K562 (cell line): Measurements from ENCODE around the gene PRPSAP1. TPM values are rescaled to one million over a fixed set of nuclear protein-coding genes. Genes with fewer than 3 reads are reported as not detected.

Experiments used
- BCLAF1 ChIP-seq, 2 experiments: fragments of 450-650 bp in 1 of 2; IDR thresholded peaks; 2 replicates each; pipeline ENCODE4 v1.6.1; 2011 to 2017; ENCODE audit warnings: low read depth in 2 of 2, antibody characterized with exemption in 1 of 2, borderline replicate concordance in 1 of 2, low read length in 1 of 2, mild to moderate bottlenecking in 1 of 2, mixed read lengths in 1 of 2; ENCODE audit not compliant: control insufficient read depth in 1 of 2
- E2F1 ChIP-seq: sonication (generic); formaldehyde crosslinking; IDR thresholded peaks from 2 replicates; pipeline ENCODE4 v1.8.1; 2023; ENCODE audit warnings: mild to moderate bottlenecking, missing genetic modification reagents, moderate library complexity
- ETV5 ChIP-seq: sonication (generic); formaldehyde crosslinking; IDR thresholded peaks from 2 replicates; pipeline ENCODE4 v1.4.0; 2020; ENCODE audit warnings: low read depth, mild to moderate bottlenecking, missing genetic modification reagents
- HBP1 ChIP-seq: fragments of 450-650 bp; formaldehyde crosslinking; IDR thresholded peaks from 2 replicates; pipeline ENCODE4 v1.4.0; 2022; ENCODE audit warnings: missing genetic modification characterization
- HDAC8 ChIP-seq: fragments of 450-650 bp; IDR thresholded peaks from 2 replicates; pipeline ENCODE4 v1.6.1; 2016; ENCODE audit warnings: mild to moderate bottlenecking, missing genetic modification characterization, moderate library complexity, missing compliant biosample characterization
- HINFP ChIP-seq: fragments of 450-650 bp; conservative IDR thresholded peaks from 2 replicates; pipeline ENCODE4 v1.6.1; 2016; ENCODE audit warnings: missing genetic modification characterization, low read depth, mild to moderate bottlenecking, control low read depth, missing compliant biosample characterization
- HOMEZ ChIP-seq: fragments of 250-450 bp; sonication (Bioruptor Pico); IDR thresholded peaks from 2 replicates; pipeline ENCODE4 v1.4.0; 2020; ENCODE audit warnings: mild to moderate bottlenecking, moderate library complexity
- JUND ChIP-seq, 2 experiments: IDR thresholded peaks; 2 replicates in 1 of 2; 3 replicates in 1 of 2; pipeline ENCODE4 v1.6.1; 2011; ENCODE audit warnings: borderline replicate concordance in 2 of 2, low read depth in 2 of 2, low read length in 2 of 2, improper control_type of control experiment in 1 of 2, missing biosample characterization in 1 of 2, missing genetic modification characterization in 1 of 2, missing genetic modification reagents in 1 of 2
- KAT8 ChIP-seq: fragments of 450-650 bp; IDR thresholded peaks from 2 replicates; pipeline ENCODE4 v1.6.1; 2016; ENCODE audit warnings: low read depth, mild to moderate bottlenecking
- KDM4B ChIP-seq, 2 experiments: fragments of 450-650 bp in 1 of 2; sonication (generic) in 1 of 2; IDR thresholded peaks; 2 replicates each; pipeline ENCODE4 v1.6.1; 2016 to 2017; ENCODE audit warnings: borderline replicate concordance in 2 of 2, antibody characterized with exemption in 1 of 2, low read depth in 1 of 2, mild to moderate bottlenecking in 1 of 2
- MBD2 ChIP-seq: sonication (generic); IDR thresholded peaks from 2 replicates; pipeline ENCODE4 v1.6.1; 2016; ENCODE audit warnings: low read depth, borderline replicate concordance
- PHF20 ChIP-seq: fragments of 450-650 bp; IDR thresholded peaks from 2 replicates; pipeline ENCODE4 v1.6.1; 2018; ENCODE audit not compliant: partially characterized antibody
- RBM22 ChIP-seq: fragments of 200-400 bp; formaldehyde crosslinking; IDR thresholded peaks from 2 replicates; pipeline ENCODE4 v1.6.1; 2018; ENCODE audit warnings: low read length, low read depth; ENCODE audit not compliant: poor library complexity, severe bottlenecking
- TEAD1 ChIP-seq, 2 experiments: fragments of 450-650 bp in 1 of 2; sonication (generic) in 1 of 2; formaldehyde crosslinking; IDR thresholded peaks; 2 replicates each; pipeline versions ENCODE4 v1.4.0 to v1.8.0; 2020 to 2022; ENCODE audit warnings: mild to moderate bottlenecking in 2 of 2, missing genetic modification reagents in 1 of 2
- ZNF140 ChIP-seq: fragments of 250-450 bp; sonication (Bioruptor Pico); IDR thresholded peaks from 2 replicates; pipeline ENCODE4 v1.8.0; 2021; ENCODE audit warnings: moderate library complexity, mild to moderate bottlenecking, inconsistent platforms
- ZNF764 ChIP-seq: fragments of 250-450 bp; sonication (Bioruptor Pico); IDR thresholded peaks from 2 replicates; pipeline ENCODE4 v1.4.0; 2020; ENCODE audit warnings: low read depth, mild to moderate bottlenecking, moderate library complexity
- polyA plus RNA-seq, 8 experiments: library from polyadenylated mRNA; depleted of rRNA in 4 of 8; stranded (reverse) in 5 of 8; unstranded in 3 of 8; fragments of >200 nt; fragmentation: Nextera tagmentation in 2 of 8; fragmentation: Illumina TruSeq in 1 of 8; extraction: Ambion mirVana in 2 of 8; extraction: Trizol in 1 of 8; gene quantifications; 2 replicates each; pipeline versions ENCODE4 v1.2.1 to v1.2.3, GENCODE V29; 2011 to 2014; ENCODE audit warnings: inconsistent platforms in 1 of 8, missing spikeins in 1 of 8
- total RNA-seq, 7 experiments: library from RNA; depleted of rRNA in 6 of 7; stranded (reverse); fragments of >200 nt in 6 of 7; fragmentation: Illumina TruSeq in 2 of 7; extraction: Trizol in 2 of 7; gene quantifications; 2 replicates each; pipeline versions ENCODE4 v1.2.1 to v1.2.3, GENCODE V29; 2011 to 2021; ENCODE audit warnings: low replicate concordance in 1 of 7

The PRPSAP1 gene
- total and polyA plus RNA-seq, 9 of the 15 experiments (the other 6 are each of a cell fraction or from before 2014, with no cell fraction given): 21.9 to 77.1 (median 40.8) TPM

GRCh38 chr17:76384222-76384986 lies 30.7 kb upstream of the PRPSAP1 start, which contains the start of gene SPHK1 (continued):
- TF ChIP-seq ETV5: no peak
- no peak for TF ChIP-seq KAT8
- TF ChIP-seq KDM4B (IDR thresholded peaks at IDR 0.05; ENCODE audit: borderline replicate concordance in 2 of 2, low read depth in 1 of 2): no peak
- no peak for TF ChIP-seq HBP1 (CRISPR knock-in tag)
- TF ChIP-seq HDAC8 (tag): no peak
- TF ChIP-seq TEAD1 (CRISPR knock-in tag; IDR thresholded peaks at IDR 0.05): no peak
- no peak for TF ChIP-seq ZNF140 (CRISPR knock-in tag)
- TF ChIP-seq BCLAF1 (IDR thresholded peaks at IDR 0.05; ENCODE audit: borderline replicate concordance in 1 of 2, control insufficient read depth in 1 of 2, low read depth in 2 of 2, low read length in 1 of 2): no peak
- no peak for TF ChIP-seq JUND (IDR thresholded peaks at IDR 0.05; ENCODE audit: borderline replicate concordance, low read depth, low read length)
- TF ChIP-seq JUND (tag; IDR thresholded peaks at IDR 0.05; ENCODE audit: borderline replicate concordance, low read depth, low read length): no peak
- TF ChIP-seq RBM22: no peak
- TF ChIP-seq MBD2: no peak
- TF ChIP-seq HOMEZ: no peak
- peak; percentile 47 for TF ChIP-seq PHF20
- no peak for TF ChIP-seq ZNF764
- TF ChIP-seq E2F1 (CRISPR knock-in tag): no peak
- TF ChIP-seq HINFP: no peak
